Activated T-helper 17 cell treated with anti-CD3 and anti-CD28 coated beads, Interleukin-2, amount 50 U/mL, for 72 hours (primary cell): ENCODE measurements around the gene DIAPH3. TPM values are rescaled to one million over a fixed set of nuclear protein-coding genes. Genes with fewer than 3 reads are reported as not detected.

ENCODE experiments used
- ATAC-seq: fragments of 150-1000 bp; cut with Tn5 transposase; replicated peaks from 2 replicates; pipeline ENCODE4 v1.10.0; 2021; ENCODE audit warnings: mild to moderate bottlenecking, moderate library complexity
- H3K27ac Mint-ChIP-seq: one replicate; pipeline ENCODE4 v1.8.0; 2022; ENCODE audit warnings: mixed read lengths
- H3K27me3 Mint-ChIP-seq: one replicate; pipeline ENCODE4 v1.8.0; 2022; ENCODE audit warnings: mixed read lengths
- H3K36me3 Mint-ChIP-seq: one replicate; pipeline ENCODE4 v1.8.0; 2022; ENCODE audit warnings: low read depth, mild to moderate bottlenecking, mixed read lengths
- H3K4me1 Mint-ChIP-seq: one replicate; pipeline ENCODE4 v1.8.0; 2022; ENCODE audit warnings: mixed read lengths
- H3K4me3 Mint-ChIP-seq: one replicate; pipeline ENCODE4 v1.8.0; 2022; ENCODE audit warnings: mild to moderate bottlenecking, mixed read lengths
- H3K9me3 Mint-ChIP-seq: one replicate; pipeline ENCODE4 v1.8.0; 2022; ENCODE audit warnings: mixed read lengths
- total RNA-seq, 2 donors: library from RNA; stranded (reverse); gene quantifications; one replicate each; pipeline ENCODE4 v1.2.3, GENCODE V29; 2022

DIAPH3 gene
- total RNA-seq, 2 donors from 2014 or later, result 23.8 to 31.0 TPM

GRCh38 chr13:60138674-60139073, 25.1 kb downstream of the DIAPH3 start:
- H3K4me1 Mint-ChIP-seq, result no peaks in the 10 kb centered on the region
- H3K27ac Mint-ChIP-seq, result no peak overlapping the region
- ATAC-seq, result no peak
- H3K36me3 Mint-ChIP-seq, result no peaks in the 10 kb centered on the region
- H3K4me3 Mint-ChIP-seq, result no peak overlapping the region
- H3K9me3 Mint-ChIP-seq, result no peaks in the 10 kb centered on the region
- H3K27me3 Mint-ChIP-seq, result no peaks in the 10 kb centered on the region

- Mint-ChIP-seq H3K9me3 (no peaks in the 10 kb centered on the region), H3K36me3 (no peaks in the 10 kb centered on the region), H3K27ac (no peak overlapping the region), H3K27me3 (no peaks in the 10 kb centered on the region), H3K4me3 (no peak overlapping the region), H3K4me1 (no peaks in the 10 kb centered on the region)
- no peak for ATAC-seq
Observed at GRCh38 chr13:60137911-60138560, 25.7 kb downstream of the DIAPH3 start.

GRCh38 chr13:60135344-60135743, 28.4 kb downstream of the DIAPH3 start:
- no peaks in the 10 kb centered on the region for H3K36me3 Mint-ChIP-seq
- no peaks in the 10 kb centered on the region for H3K9me3 Mint-ChIP-seq
- no peak for ATAC-seq
- H3K4me3 Mint-ChIP-seq, result no peak overlapping the region
- H3K27ac Mint-ChIP-seq, result no peak overlapping the region
- H3K27me3 Mint-ChIP-seq, result no peaks in the 10 kb centered on the region
- no peaks in the 10 kb centered on the region for H3K4me1 Mint-ChIP-seq

- Mint-ChIP-seq H3K9me3 (no peaks in the 10 kb centered on the region), H3K27me3 (no peaks in the 10 kb centered on the region), H3K4me3 (no peak overlapping the region), H3K4me1 (no peaks in the 10 kb centered on the region), H3K27ac (no peak overlapping the region), H3K36me3 (no peaks in the 10 kb centered on the region)
- ATAC-seq, result no peak
Observed at GRCh38 chr13:60134376-60134775, 29.4 kb downstream of the DIAPH3 start.

- no peaks in the 10 kb centered on the region for H3K4me1 Mint-ChIP-seq
- no peak for ATAC-seq
- H3K36me3 Mint-ChIP-seq, result peaks cover 5% of the 10 kb centered on the region
- H3K27ac Mint-ChIP-seq, result no peak overlapping the region
- H3K9me3 Mint-ChIP-seq, result peaks cover 8% of the 10 kb centered on the region
- no peaks in the 10 kb centered on the region for H3K27me3 Mint-ChIP-seq
- no peak overlapping the region for H3K4me3 Mint-ChIP-seq
Observed at GRCh38 chr13:60121337-60121687, 42.4 kb downstream of the DIAPH3 start.

GRCh38 chr13:60120617-60121336, 43.0 kb downstream of the DIAPH3 start:
- Mint-ChIP-seq H3K27me3 (no peaks in the 10 kb centered on the region), H3K4me1 (no peaks in the 10 kb centered on the region), H3K9me3 (peaks cover 4% of the 10 kb centered on the region), H3K4me3 (no peak overlapping the region), H3K36me3 (peaks cover 2% of the 10 kb centered on the region), H3K27ac (no peak overlapping the region)
- no peak for ATAC-seq

GRCh38 chr13:60118696-60119400, 44.9 kb downstream of the DIAPH3 start:
- Mint-ChIP-seq H3K27ac (no peak overlapping the region), H3K4me1 (no peaks in the 10 kb centered on the region), H3K4me3 (no peak overlapping the region), H3K36me3 (no peaks in the 10 kb centered on the region), H3K9me3 (peaks cover 9% of the 10 kb centered on the region), H3K27me3 (no peaks in the 10 kb centered on the region)
- ATAC-seq, result no peak

- Mint-ChIP-seq H3K9me3 (peaks cover 13% of the 10 kb centered on the region), H3K4me3 (no peak overlapping the region), H3K27ac (no peak overlapping the region), H3K27me3 (no peaks in the 10 kb centered on the region), H3K36me3 (no peaks in the 10 kb centered on the region), H3K4me1 (no peaks in the 10 kb centered on the region)
- no peak for ATAC-seq
Observed at GRCh38 chr13:60114499-60115028, 49.2 kb downstream of the DIAPH3 start.

- Mint-ChIP-seq H3K36me3 (no peaks in the 10 kb centered on the region), H3K9me3 (peaks cover 13% of the 10 kb centered on the region), H3K4me1 (no peaks in the 10 kb centered on the region), H3K27me3 (no peaks in the 10 kb centered on the region), H3K27ac (no peak overlapping the region), H3K4me3 (no peak overlapping the region)
- no peak for ATAC-seq
Observed at GRCh38 chr13:60112771-60113170, 51.0 kb downstream of the DIAPH3 start.

- no peaks in the 10 kb centered on the region for H3K4me1 Mint-ChIP-seq
- H3K27ac Mint-ChIP-seq, result no peak overlapping the region
- H3K9me3 Mint-ChIP-seq, result peaks cover 13% of the 10 kb centered on the region
- H3K4me3 Mint-ChIP-seq, result no peak overlapping the region
- ATAC-seq, result no peak
- H3K27me3 Mint-ChIP-seq, result no peaks in the 10 kb centered on the region
- no peaks in the 10 kb centered on the region for H3K36me3 Mint-ChIP-seq
Observed at GRCh38 chr13:60111691-60112090, 52.0 kb downstream of the DIAPH3 start.

- ATAC-seq, result no peak
- Mint-ChIP-seq H3K9me3 (peaks cover 8% of the 10 kb centered on the region), H3K36me3 (no peaks in the 10 kb centered on the region), H3K27me3 (no peaks in the 10 kb centered on the region), H3K27ac (no peak overlapping the region), H3K4me1 (no peaks in the 10 kb centered on the region), H3K4me3 (no peak overlapping the region)
Observed at GRCh38 chr13:60109285-60109684, 54.4 kb downstream of the DIAPH3 start.

GRCh38 chr13:60108589-60108988, 55.1 kb downstream of the DIAPH3 start:
- no peaks in the 10 kb centered on the region for H3K36me3 Mint-ChIP-seq
- H3K9me3 Mint-ChIP-seq, result peaks cover 4% of the 10 kb centered on the region
- no peak for ATAC-seq

GRCh38 chr13:60099631-60100420, 63.9 kb downstream of the DIAPH3 start:
- no peaks in the 10 kb centered on the region for H3K27me3 Mint-ChIP-seq
- no peaks in the 10 kb centered on the region for H3K36me3 Mint-ChIP-seq
- H3K4me3 Mint-ChIP-seq, result no peak overlapping the region
- no peaks in the 10 kb centered on the region for H3K4me1 Mint-ChIP-seq
- no peaks in the 10 kb centered on the region for H3K9me3 Mint-ChIP-seq
- no peak for ATAC-seq
- H3K27ac Mint-ChIP-seq, result no peak overlapping the region

More at GRCh38 chr13:60108589-60108988, 55.1 kb downstream of the DIAPH3 start:
- Mint-ChIP-seq H3K4me1 (no peaks in the 10 kb centered on the region), H3K27ac (no peak overlapping the region), H3K27me3 (no peaks in the 10 kb centered on the region), H3K4me3 (no peak overlapping the region)

- no peak for ATAC-seq
- Mint-ChIP-seq H3K36me3 (no peaks in the 10 kb centered on the region), H3K4me3 (no peak overlapping the region), H3K9me3 (no peaks in the 10 kb centered on the region), H3K27ac (no peak overlapping the region), H3K4me1 (no peaks in the 10 kb centered on the region), H3K27me3 (no peaks in the 10 kb centered on the region)
Observed at GRCh38 chr13:60095300-60095699, 68.4 kb downstream of the DIAPH3 start.
